OCI-LY1 (cell line): ENCODE results near the gene SHANK3.

Experiments
- H2AFZ ChIP-seq: fragments of 200-600 bp; sonication (generic), shearing (Covaris generic); 2 replicates; pipeline ENCODE4 v1.6.0; 2014; ENCODE audit warnings: antibody characterized with exemption, mild to moderate bottlenecking, low read length
- H3F3A ChIP-seq: fragments of 200-600 bp; sonication (generic), shearing (Covaris generic); 2 replicates; pipeline ENCODE4 v1.6.0; 2014; ENCODE audit warnings: mild to moderate bottlenecking, antibody characterized with exemption, low read length, moderate library complexity; ENCODE audit not compliant: insufficient read depth
- H3K27ac ChIP-seq: fragments of 200-600 bp; sonication (generic); 2 replicates; pipeline ENCODE4 v1.5.1; 2014; ENCODE audit warnings: low read length, mixed run types, mild to moderate bottlenecking, low read depth; ENCODE audit not compliant: poor library complexity, severe bottlenecking
- H3K27me3 ChIP-seq: fragments of 200-600 bp; sonication (generic); 2 replicates; pipeline ENCODE4 v1.6.0; 2014; ENCODE audit warnings: antibody characterized with exemption, mild to moderate bottlenecking, low read length, moderate library complexity; ENCODE audit not compliant: insufficient read depth
- H3K36me3 ChIP-seq: fragments of 200-600 bp; sonication (generic); 2 replicates; pipeline ENCODE4 v1.6.1; 2014; ENCODE audit warnings: mild to moderate bottlenecking, antibody characterized with exemption, low read length, moderate library complexity, mixed read lengths; ENCODE audit not compliant: insufficient read depth
- H3K4me1 ChIP-seq: fragments of 200-600 bp; sonication (generic); 2 replicates; pipeline ENCODE4 v1.5.1; 2014; ENCODE audit warnings: mild to moderate bottlenecking, low read length, moderate library complexity; ENCODE audit not compliant: insufficient read depth, severe bottlenecking
- H3K4me2 ChIP-seq: fragments of 200-600 bp; sonication (generic), shearing (Covaris generic); 2 replicates; pipeline ENCODE4 v1.6.1; 2014; ENCODE audit warnings: low read length
- H3K4me3 ChIP-seq: fragments of 200-600 bp; sonication (generic); 2 replicates; pipeline ENCODE4 v1.5.1; 2014; ENCODE audit warnings: low read length, low read depth, mild to moderate bottlenecking, mixed read lengths; ENCODE audit not compliant: poor library complexity, severe bottlenecking
- H3K79me2 ChIP-seq: fragments of 200-600 bp; shearing (Covaris generic); 2 replicates; pipeline ENCODE4 v1.6.1; 2016; ENCODE audit warnings: mixed run types, low read length, mixed read lengths; ENCODE audit not compliant: insufficient read depth
- H3K9ac ChIP-seq: fragments of 200-600 bp; sonication (generic), shearing (Covaris generic); 2 replicates; pipeline ENCODE4 v1.6.1; 2014; ENCODE audit warnings: mild to moderate bottlenecking, low read length, mixed read lengths
- H3K9me2 ChIP-seq: fragments of 200-600 bp; sonication (generic), shearing (Covaris generic); 2 replicates; pipeline ENCODE4 v1.6.1; 2014; ENCODE audit warnings: low read depth, mild to moderate bottlenecking, low read length, mixed read lengths
- H3K9me3 ChIP-seq: fragments of 200-600 bp; shearing (Covaris generic); 2 replicates; pipeline ENCODE4 v1.6.1; 2014; ENCODE audit warnings: low read length, mixed read lengths
- H4K20me1 ChIP-seq: fragments of 200-600 bp; sonication (generic), shearing (Covaris generic); 2 replicates; pipeline ENCODE4 v1.6.0; 2016; ENCODE audit warnings: mild to moderate bottlenecking, low read length; ENCODE audit not compliant: insufficient read depth
- EZH2 ChIP-seq: fragments of 200-600 bp; sonication (generic), shearing (Covaris generic); IDR thresholded peaks from 2 replicates; pipeline ENCODE4 v1.8.0; 2017; ENCODE audit warnings: borderline replicate concordance, mixed run types, mild to moderate bottlenecking, antibody characterized with exemption, low read length, moderate library complexity, mixed read lengths
- TF ChIP-seq, protein P1 (sequence below): fragments of 200-600 bp; sonication (generic), shearing (Covaris generic); IDR thresholded peaks from 2 replicates; pipeline ENCODE4 v1.5.1; 2017; ENCODE audit warnings: mild to moderate bottlenecking, antibody characterized with exemption, low read length, moderate library complexity, mixed read lengths

The SHANK3 gene

GRCh38 chr22:50720301-50721256 lies 48.0 kb downstream of the SHANK3 start:
- no peak overlapping the region for H3K4me3 ChIP-seq
- H3K9me2 ChIP-seq, result no peaks in the 10 kb centered on the region
- no peak overlapping the region for H3K9ac ChIP-seq
- H3K27me3 ChIP-seq, result peaks cover 5% of the 10 kb centered on the region; the same call in 1 of the 2 replicates
- no peaks in the 10 kb centered on the region for H3F3A ChIP-seq
- H3K27ac ChIP-seq, result no peak overlapping the region
- no peaks in the 10 kb centered on the region for H4K20me1 ChIP-seq
- no peak overlapping the region for H2AFZ ChIP-seq
- no peak for TF ChIP-seq EZH2
- TF ChIP-seq, protein P1, sequence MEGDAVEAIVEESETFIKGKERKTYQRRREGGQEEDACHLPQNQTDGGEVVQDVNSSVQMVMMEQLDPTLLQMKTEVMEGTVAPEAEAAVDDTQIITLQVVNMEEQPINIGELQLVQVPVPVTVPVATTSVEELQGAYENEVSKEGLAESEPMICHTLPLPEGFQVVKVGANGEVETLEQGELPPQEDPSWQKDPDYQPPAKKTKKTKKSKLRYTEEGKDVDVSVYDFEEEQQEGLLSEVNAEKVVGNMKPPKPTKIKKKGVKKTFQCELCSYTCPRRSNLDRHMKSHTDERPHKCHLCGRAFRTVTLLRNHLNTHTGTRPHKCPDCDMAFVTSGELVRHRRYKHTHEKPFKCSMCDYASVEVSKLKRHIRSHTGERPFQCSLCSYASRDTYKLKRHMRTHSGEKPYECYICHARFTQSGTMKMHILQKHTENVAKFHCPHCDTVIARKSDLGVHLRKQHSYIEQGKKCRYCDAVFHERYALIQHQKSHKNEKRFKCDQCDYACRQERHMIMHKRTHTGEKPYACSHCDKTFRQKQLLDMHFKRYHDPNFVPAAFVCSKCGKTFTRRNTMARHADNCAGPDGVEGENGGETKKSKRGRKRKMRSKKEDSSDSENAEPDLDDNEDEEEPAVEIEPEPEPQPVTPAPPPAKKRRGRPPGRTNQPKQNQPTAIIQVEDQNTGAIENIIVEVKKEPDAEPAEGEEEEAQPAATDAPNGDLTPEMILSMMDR, result no peak
- no peaks in the 10 kb centered on the region for H3K9me3 ChIP-seq
- H3K36me3 ChIP-seq, result no peaks in the 10 kb centered on the region
- no peaks in the 10 kb centered on the region for H3K4me1 ChIP-seq
- no peaks in the 10 kb centered on the region for H3K79me2 ChIP-seq
- H3K4me2 ChIP-seq, result no peak overlapping the region

- Histone ChIP-seq H3K4me2 (no peak overlapping the region), H2AFZ (no peak overlapping the region)
Measured at GRCh38 chr22:50721257-50721844, 48.7 kb downstream of the SHANK3 start.

GRCh38 chr22:50722048-50722701 lies 49.6 kb downstream of the SHANK3 start:
- Histone ChIP-seq H3K9me2 (no peaks in the 10 kb centered on the region), H3K27me3 (peaks cover 5% of the 10 kb centered on the region; the same call in 1 of the 2 replicates), H3K27ac (no peak overlapping the region), H3K9me3 (no peaks in the 10 kb centered on the region), H3F3A (no peaks in the 10 kb centered on the region), H2AFZ (no peak overlapping the region), H3K4me2 (no peak overlapping the region), H3K4me1 (no peaks in the 10 kb centered on the region), H4K20me1 (no peaks in the 10 kb centered on the region), H3K9ac (no peak overlapping the region), H3K4me3 (no peak overlapping the region), H3K79me2 (no peaks in the 10 kb centered on the region), H3K36me3 (no peaks in the 10 kb centered on the region)
- TF ChIP-seq EZH2, result no peak
- TF ChIP-seq, protein P1, result no peak

More at GRCh38 chr22:50721257-50721844, 48.7 kb downstream of the SHANK3 start:
- Histone ChIP-seq H3K9ac (no peak overlapping the region), H3K79me2 (no peaks in the 10 kb centered on the region), H3K4me3 (no peak overlapping the region), H3K36me3 (no peaks in the 10 kb centered on the region), H3K27ac (no peak overlapping the region), H3K9me3 (no peaks in the 10 kb centered on the region), H3K9me2 (no peaks in the 10 kb centered on the region), H3K4me1 (no peaks in the 10 kb centered on the region), H3F3A (no peaks in the 10 kb centered on the region), H3K27me3 (peaks cover 5% of the 10 kb centered on the region; the same call in 1 of the 2 replicates), H4K20me1 (no peaks in the 10 kb centered on the region)
- TF ChIP-seq, protein P1, result no peak
- no peak for TF ChIP-seq EZH2
